ENCODE data around the gene MICU1. TPM values are rescaled to one million over a fixed set of nuclear protein-coding genes. Genes with fewer than 3 reads are reported as not detected.

Gene MICU1
- total and polyA plus RNA-seq, 2 donors (not counting 3 experiments of a cell fraction or from before 2014, with no cell fraction given) = 27.5 to 48.0 TPM

DNA sequence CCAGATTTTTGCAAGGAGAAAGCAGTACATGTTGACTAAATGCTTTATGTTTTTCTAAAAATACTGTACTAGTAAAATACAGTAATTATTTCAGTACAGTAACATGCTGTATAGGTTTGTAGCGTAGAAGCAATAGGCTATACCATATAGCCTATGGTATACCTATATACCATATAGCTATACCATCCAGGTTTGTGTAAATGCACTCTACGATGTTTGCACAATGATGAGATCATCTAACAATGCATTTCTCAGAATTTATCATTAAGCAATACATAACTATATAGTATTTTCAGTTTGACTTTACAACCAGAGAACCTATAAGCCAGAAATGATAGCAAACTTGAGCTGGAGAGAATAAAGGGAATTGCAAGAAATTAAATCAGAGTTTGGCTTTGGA is 161.4 kb downstream of the MICU1 start:
- intact Hi-C loops (cut with micrococcal nuclease) (no loop called here), dilution Hi-C loops (cut with MboI; ENCODE audit: extremely low pct_ligation_motif_present, low sequenced_read_pairs) (no loop called here)
- ChIA-PET POLR2A (no interaction called here), CTCF (interaction anchor here (0.9 to 2.0 kb wide), 2 partner anchors 10 to 15 kb away, joined by 3 to 5 read pairs; no protein-coding TSS in a partner anchor)
- H3K36me3 ChIP-seq (ENCODE audit: control insufficient read depth in 2 of 2, extremely low read depth in 1 of 2, insufficient read depth in 2 of 2, low read length in 2 of 2) = no peaks in the 10 kb centered on the region
- no peaks in the 10 kb centered on the region for H4K20me1 ChIP-seq (replicated peaks; ENCODE audit: control insufficient read depth, extremely low read depth, insufficient read depth, low read length)
- H3K9me1 ChIP-seq (replicated peaks; ENCODE audit: control insufficient read depth, extremely low read depth, insufficient read depth, low read length) = no peaks in the 10 kb centered on the region
- TF ChIP-seq CTCF (IDR thresholded peaks at IDR 0.05; ENCODE audit: extremely low read depth in 1 of 2, insufficient read depth in 1 of 2, low read depth in 1 of 2, low read length in 2 of 2) (no peak), POLR2AphosphoS5 (IDR thresholded peaks at IDR 0.05; ENCODE audit: insufficient read depth, low read depth, low read length) (no peak), FOS (IDR thresholded peaks at IDR 0.05; ENCODE audit: borderline replicate concordance, insufficient read depth, low read length) (no peak), POLR2A (IDR thresholded peaks at IDR 0.05; ENCODE audit: low read depth, low read length) (no peak), MAX (IDR thresholded peaks at IDR 0.05; ENCODE audit: insufficient read depth, insufficient read length) (no peak), MYC (IDR thresholded peaks at IDR 0.05; ENCODE audit: low read depth, low read length) (no peak), JUN (IDR thresholded peaks at IDR 0.05; ENCODE audit: borderline replicate concordance, insufficient read depth, insufficient read length, low read depth) (no peak), EZH2 (IDR thresholded peaks at IDR 0.05; ENCODE audit: borderline replicate concordance, low read depth, low read length, severe bottlenecking) (no peak), GATA2 (IDR thresholded peaks at IDR 0.05; ENCODE audit: insufficient read depth, insufficient read length, low read depth, low read length) (no peak)
- no peak overlapping the region for H3K4me3 ChIP-seq (replicated peaks in 1 of 3; ENCODE audit: insufficient read depth in 1 of 3, low read depth in 1 of 3, low read length in 3 of 3)
- H2AFZ ChIP-seq (ENCODE audit: low read depth, low read length) = no peak overlapping the region
- H3K9ac ChIP-seq (replicated peaks; ENCODE audit: extremely low read depth, insufficient read depth, low read length) = no peak overlapping the region
- BruUV-seq (replicated peaks) = no TSS peak
- H3K79me2 ChIP-seq (ENCODE audit: control insufficient read depth, insufficient read depth, low read length) = no peaks in the 10 kb centered on the region
- H3K4me2 ChIP-seq (ENCODE audit: insufficient read depth, low read length) = no peak overlapping the region
- no peak overlapping the region for H3K27ac ChIP-seq (ENCODE audit: insufficient read depth, low read depth, low read length)
- DNase-seq (ENCODE audit: low read depth, low spot score) (no peak), FAIRE-seq (no peak)
- H3K9me3 ChIP-seq (replicated peaks; ENCODE audit: control insufficient read depth, insufficient read depth, low read length) = no peaks in the 10 kb centered on the region
- no peaks in the 10 kb centered on the region for H3K4me1 ChIP-seq (ENCODE audit: control insufficient read depth, extremely low read depth, insufficient read depth, low read length)
- no peaks in the 10 kb centered on the region for H3K27me3 ChIP-seq (ENCODE audit: control insufficient read depth in 2 of 2, insufficient read depth in 2 of 2, low read length in 2 of 2)

All from endothelial cell of umbilical vein (primary cell).